ENCODE data around the gene NUDT22.

DNA sequence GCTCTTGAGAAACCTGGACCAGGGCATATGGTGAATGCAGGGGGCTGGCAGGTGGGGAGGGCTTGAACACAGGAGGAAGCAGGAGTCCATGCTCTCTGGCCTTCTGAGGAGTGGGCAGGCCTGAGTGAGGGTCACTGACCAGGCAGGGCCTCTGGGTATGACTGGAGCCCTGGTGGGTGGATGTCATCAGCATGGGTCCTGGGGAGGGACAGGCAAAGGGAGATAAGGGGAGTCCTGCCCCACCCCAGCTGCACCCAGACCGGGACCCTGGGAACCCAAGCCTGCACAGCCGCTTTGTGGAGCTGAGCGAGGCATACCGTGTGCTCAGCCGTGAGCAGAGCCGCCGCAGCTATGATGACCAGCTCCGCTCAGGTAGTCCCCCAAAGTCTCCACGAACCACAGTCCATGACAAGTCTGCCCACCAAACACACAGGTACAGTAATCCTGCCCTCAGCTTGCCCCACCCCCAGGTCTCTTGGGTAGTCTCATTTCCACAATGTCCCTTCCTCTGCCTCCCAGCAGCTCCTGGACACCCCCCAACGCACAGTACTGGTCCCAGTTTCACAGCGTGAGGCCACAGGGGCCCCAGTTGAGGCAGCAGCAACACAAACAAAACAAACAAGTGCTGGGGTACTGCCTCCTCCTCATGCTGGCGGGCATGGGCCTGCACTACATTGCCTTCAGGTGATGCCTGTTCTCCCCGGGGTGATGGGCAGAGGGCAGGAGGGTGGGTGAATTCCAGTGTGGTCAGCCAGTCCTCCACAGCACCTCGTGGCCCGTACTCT, 6.3 kb downstream of the NUDT22 start:
- TF ChIP-seq, protein P1, sequence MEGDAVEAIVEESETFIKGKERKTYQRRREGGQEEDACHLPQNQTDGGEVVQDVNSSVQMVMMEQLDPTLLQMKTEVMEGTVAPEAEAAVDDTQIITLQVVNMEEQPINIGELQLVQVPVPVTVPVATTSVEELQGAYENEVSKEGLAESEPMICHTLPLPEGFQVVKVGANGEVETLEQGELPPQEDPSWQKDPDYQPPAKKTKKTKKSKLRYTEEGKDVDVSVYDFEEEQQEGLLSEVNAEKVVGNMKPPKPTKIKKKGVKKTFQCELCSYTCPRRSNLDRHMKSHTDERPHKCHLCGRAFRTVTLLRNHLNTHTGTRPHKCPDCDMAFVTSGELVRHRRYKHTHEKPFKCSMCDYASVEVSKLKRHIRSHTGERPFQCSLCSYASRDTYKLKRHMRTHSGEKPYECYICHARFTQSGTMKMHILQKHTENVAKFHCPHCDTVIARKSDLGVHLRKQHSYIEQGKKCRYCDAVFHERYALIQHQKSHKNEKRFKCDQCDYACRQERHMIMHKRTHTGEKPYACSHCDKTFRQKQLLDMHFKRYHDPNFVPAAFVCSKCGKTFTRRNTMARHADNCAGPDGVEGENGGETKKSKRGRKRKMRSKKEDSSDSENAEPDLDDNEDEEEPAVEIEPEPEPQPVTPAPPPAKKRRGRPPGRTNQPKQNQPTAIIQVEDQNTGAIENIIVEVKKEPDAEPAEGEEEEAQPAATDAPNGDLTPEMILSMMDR (IDR thresholded peaks at IDR 0.05; ENCODE audit: low read length): no peak
- no peak for TF ChIP-seq EZH2 (IDR thresholded peaks at IDR 0.05; ENCODE audit: borderline replicate concordance, low read length)

All from OCI-LY1 (cell line).